ENCODE measurements around the gene HIGD1B.

DNA sequence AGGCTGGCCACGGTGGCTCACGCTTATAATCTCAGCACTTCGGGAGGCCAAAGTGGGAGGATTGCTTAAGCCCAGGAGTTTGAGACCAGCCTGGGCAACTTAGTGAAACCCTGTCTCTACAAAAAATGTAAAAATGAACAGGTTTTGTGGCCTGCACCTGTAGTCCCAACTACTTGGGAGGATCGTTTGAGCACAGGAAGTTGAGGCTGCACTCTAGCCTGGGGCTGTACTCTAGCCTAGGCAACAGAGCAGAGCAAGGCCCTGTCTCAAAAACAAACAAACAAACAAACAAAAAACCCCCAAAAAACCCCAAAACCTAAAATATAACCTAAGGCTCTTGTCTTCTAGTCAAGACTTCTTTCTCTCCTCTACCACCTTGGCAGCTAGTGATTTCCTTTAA, 7.4 kb upstream of the HIGD1B start:
- TF ChIP-seq, protein P1, sequence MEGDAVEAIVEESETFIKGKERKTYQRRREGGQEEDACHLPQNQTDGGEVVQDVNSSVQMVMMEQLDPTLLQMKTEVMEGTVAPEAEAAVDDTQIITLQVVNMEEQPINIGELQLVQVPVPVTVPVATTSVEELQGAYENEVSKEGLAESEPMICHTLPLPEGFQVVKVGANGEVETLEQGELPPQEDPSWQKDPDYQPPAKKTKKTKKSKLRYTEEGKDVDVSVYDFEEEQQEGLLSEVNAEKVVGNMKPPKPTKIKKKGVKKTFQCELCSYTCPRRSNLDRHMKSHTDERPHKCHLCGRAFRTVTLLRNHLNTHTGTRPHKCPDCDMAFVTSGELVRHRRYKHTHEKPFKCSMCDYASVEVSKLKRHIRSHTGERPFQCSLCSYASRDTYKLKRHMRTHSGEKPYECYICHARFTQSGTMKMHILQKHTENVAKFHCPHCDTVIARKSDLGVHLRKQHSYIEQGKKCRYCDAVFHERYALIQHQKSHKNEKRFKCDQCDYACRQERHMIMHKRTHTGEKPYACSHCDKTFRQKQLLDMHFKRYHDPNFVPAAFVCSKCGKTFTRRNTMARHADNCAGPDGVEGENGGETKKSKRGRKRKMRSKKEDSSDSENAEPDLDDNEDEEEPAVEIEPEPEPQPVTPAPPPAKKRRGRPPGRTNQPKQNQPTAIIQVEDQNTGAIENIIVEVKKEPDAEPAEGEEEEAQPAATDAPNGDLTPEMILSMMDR (IDR thresholded peaks at IDR 0.05) = no peak
- TF ChIP-seq POLR2A (IDR thresholded peaks at IDR 0.05) = no peak

Measured in testis (tissue), 2 donors.